ENCODE measurements around the gene PTX4. TPM values are rescaled to one million over a fixed set of nuclear protein-coding genes. Genes with fewer than 3 reads are reported as not detected.

The PTX4 gene
- total RNA-seq, 1 donor, result 0.43 TPM

DNA sequence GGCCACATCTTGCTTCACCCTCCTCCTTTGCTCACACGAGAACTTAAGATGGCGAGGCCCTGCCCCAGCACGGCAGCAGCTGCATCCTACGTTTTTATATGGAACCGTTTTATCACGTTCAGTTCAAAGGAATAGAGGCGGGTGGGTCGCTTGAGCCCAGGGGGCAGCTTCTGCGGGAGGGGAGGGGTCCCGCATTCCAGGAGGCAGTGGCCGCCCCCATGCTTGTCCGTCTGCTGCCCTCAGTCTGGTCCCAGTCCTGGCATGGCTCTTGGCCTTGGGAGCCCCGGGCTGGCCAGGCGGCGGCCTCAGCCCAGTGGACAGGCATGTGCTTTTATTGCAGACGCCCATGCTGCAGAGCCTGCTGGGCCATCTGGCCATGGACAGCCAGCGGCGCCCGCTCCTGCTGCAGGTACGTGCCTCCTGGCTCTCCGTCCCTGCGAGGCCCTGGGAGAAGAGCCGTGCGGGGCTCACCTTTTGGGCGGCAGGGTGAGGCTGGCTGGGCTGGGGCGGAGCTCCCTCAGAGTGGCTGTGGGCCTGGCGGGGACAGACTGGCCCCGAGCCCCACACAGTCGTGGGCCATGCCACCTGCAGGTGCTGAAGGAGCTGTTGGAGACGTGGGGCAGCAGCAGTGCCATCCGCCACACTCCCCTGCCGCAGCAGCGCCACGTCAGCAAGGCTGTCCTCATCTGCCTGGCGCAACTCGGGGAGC, 11.2 kb upstream of the PTX4 start:
- no peak for TF ChIP-seq CTCF (IDR thresholded peaks at IDR 0.05; ENCODE audit: insufficient read depth, low read depth, low read length)
- H3K4me3 ChIP-seq (ENCODE audit: low read depth, low read length), result no peak overlapping the region
- no peak for DNase-seq (ENCODE audit: low read depth)

- no peak overlapping the region for H3K4me3 ChIP-seq (ENCODE audit: low read depth, low read length)
- no peak for TF ChIP-seq CTCF (IDR thresholded peaks at IDR 0.05; ENCODE audit: insufficient read depth, low read depth, low read length)
- no peak for DNase-seq (ENCODE audit: low read depth)
Measured at GRCh38 chr16:1498899-1499676, 10.3 kb upstream of the PTX4 start.

DNA sequence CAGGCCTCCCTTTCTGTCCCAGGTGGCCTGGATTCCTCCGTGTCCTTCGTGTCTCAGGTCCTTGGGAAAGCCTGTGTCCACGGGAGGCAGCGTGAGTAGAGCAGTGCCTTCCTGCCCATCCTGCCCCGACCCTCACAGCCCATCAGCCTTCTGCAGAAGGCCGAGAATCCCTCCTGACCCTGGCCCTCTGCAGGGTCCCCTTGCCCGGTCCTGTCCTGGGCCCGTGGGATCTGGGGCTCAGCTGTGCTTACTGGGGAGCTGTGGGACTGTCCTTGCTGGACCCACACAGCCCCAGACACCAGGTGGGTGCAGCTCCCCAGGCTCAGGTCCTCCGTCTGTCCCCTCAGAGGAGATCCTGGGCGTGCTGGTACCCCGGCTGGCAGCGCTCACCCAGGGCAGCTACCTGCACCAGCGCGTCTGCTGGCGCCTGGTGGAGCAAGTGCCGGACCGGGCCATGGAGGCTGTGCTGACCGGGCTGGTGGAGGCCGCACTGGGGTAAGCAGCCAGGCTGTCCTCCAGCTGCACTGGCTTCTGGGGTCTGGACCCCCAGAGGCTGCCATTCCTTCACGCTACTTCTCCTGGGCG, 8.4 kb upstream of the PTX4 start:
- H3K4me3 ChIP-seq (ENCODE audit: low read depth, low read length), result no peak overlapping the region
- DNase-seq (ENCODE audit: low read depth), result no peak
- no peak for TF ChIP-seq CTCF (IDR thresholded peaks at IDR 0.05; ENCODE audit: insufficient read depth, low read depth, low read length)

- TF ChIP-seq CTCF (IDR thresholded peaks at IDR 0.05; ENCODE audit: insufficient read depth, low read depth, low read length), result no peak
- H3K4me3 ChIP-seq (ENCODE audit: low read depth, low read length), result no peak overlapping the region
- no peak for DNase-seq (ENCODE audit: low read depth)
Measured at GRCh38 chr16:1496464-1496863, 7.7 kb upstream of the PTX4 start.

GRCh38 chr16:1495889-1496262, 7.1 kb upstream of the PTX4 start:
- H3K4me3 ChIP-seq (ENCODE audit: low read depth, low read length), result no peak overlapping the region
- DNase-seq (ENCODE audit: low read depth), result no peak
- no peak for TF ChIP-seq CTCF (IDR thresholded peaks at IDR 0.05; ENCODE audit: insufficient read depth, low read depth, low read length)

DNA sequence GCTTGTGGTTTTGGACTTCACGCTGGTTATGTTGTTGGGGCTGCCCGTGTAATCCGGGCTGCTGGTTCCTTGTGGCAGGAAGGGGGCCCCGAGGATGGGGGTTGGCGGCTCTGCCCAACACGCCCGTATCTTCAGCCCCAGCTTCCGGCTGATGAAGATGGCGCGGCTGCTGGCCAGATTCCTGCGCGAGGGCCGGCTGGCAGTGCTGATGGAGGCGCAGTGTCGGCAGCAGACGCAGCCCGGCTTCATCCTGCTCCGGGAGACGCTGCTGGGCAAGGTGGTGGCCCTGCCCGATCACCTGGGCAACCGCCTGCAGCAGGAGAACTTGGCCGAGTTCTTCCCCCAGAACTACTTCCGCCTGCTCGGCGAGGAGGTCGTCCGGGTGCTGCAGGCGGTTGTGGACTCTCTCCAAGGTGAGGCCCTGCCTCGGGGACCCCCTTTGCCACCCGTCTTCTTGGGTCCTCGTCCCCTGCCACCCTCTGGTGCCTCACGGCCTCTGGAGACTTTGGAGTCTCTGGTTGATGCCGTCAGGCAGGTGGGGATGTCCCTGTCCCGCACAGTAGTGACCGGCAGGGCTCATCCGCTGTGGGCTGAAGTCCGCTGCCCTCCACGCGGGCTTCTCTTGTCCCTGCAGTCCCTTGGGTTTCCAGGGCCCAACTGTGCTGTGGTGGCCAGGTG, 6.6 kb upstream of the PTX4 start:
- no peak for DNase-seq (ENCODE audit: low read depth)
- no peak overlapping the region for H3K4me3 ChIP-seq (ENCODE audit: low read depth, low read length)
- TF ChIP-seq CTCF (IDR thresholded peaks at IDR 0.05; ENCODE audit: insufficient read depth, low read depth, low read length), result no peak

Measured in fibroblast of villous mesenchyme (primary cell).